GM21526 (cell line): ENCODE measurements around the gene TSPEAR.

Experiments
- ATAC-seq: cut with Tn5 transposase; IDR thresholded peaks from one replicate; pipeline ENCODE4 v1.9.1; 2021; ENCODE audit warnings: moderate library complexity; ENCODE audit not compliant: unreplicated experiment, low FRiP score

Gene TSPEAR

GRCh38 chr21:44525391-44526095 is 185.8 kb downstream of the TSPEAR start:
- ATAC-seq: no peak

GRCh38 chr21:44524414-44525371 is 186.7 kb downstream of the TSPEAR start:
- no peak for ATAC-seq

- no peak for ATAC-seq
These were observed 187.6 kb downstream of the TSPEAR start for GRCh38 chr21:44523567-44524413.

- ATAC-seq: no peak
These were observed 188.6 kb downstream of the TSPEAR start for GRCh38 chr21:44522753-44523204.

GRCh38 chr21:44521928-44522752 is 189.2 kb downstream of the TSPEAR start:
- ATAC-seq: no peak

GRCh38 chr21:44521301-44521927 is 190.0 kb downstream of the TSPEAR start:
- no peak for ATAC-seq

- no peak for ATAC-seq
These were observed 190.8 kb downstream of the TSPEAR start for GRCh38 chr21:44520326-44521300.

- no peak for ATAC-seq
These were observed 191.7 kb downstream of the TSPEAR start for GRCh38 chr21:44519346-44520325.

- ATAC-seq: no peak
These were observed 192.7 kb downstream of the TSPEAR start for GRCh38 chr21:44518686-44519085.

- no peak for ATAC-seq
These were observed 194.0 kb downstream of the TSPEAR start for GRCh38 chr21:44517175-44517899.

GRCh38 chr21:44516828-44517174 is 194.6 kb downstream of the TSPEAR start:
- ATAC-seq: no peak

GRCh38 chr21:44516342-44516741 is 195.0 kb downstream of the TSPEAR start:
- no peak for ATAC-seq

- no peak for ATAC-seq
These were observed 195.8 kb downstream of the TSPEAR start for GRCh38 chr21:44515359-44516165.

- ATAC-seq: no peak
These were observed 196.5 kb downstream of the TSPEAR start for GRCh38 chr21:44514746-44515358.

- ATAC-seq: no peak
These were observed 197.2 kb downstream of the TSPEAR start for GRCh38 chr21:44514218-44514520.
